GM12878 (cell line): ENCODE data around the gene DNAJC22. TPM values are rescaled to one million over a fixed set of nuclear protein-coding genes. Genes with fewer than 3 reads are reported as not detected.
A peak's percentile ranks its signal among the peaks of the same experiment; 100 is the strongest.

Experiments used
- BRCA1 ChIP-seq: IDR thresholded peaks from 2 replicates; pipeline ENCODE4 v1.6.1; 2011; ENCODE audit warnings: low read depth, low read length, improper control_type of control experiment
- CHD2 ChIP-seq: IDR thresholded peaks from 2 replicates; pipeline ENCODE4 v1.6.1; 2011; ENCODE audit warnings: low read depth, low read length, improper control_type of control experiment, borderline replicate concordance
- CREB1 ChIP-seq: IDR thresholded peaks from 2 replicates; pipeline ENCODE4 v1.6.1; 2012; ENCODE audit warnings: low read depth, mild to moderate bottlenecking, inconsistent platforms
- GABPA ChIP-seq: IDR thresholded peaks from 2 replicates; pipeline ENCODE4 v1.6.1; 2014; ENCODE audit warnings: antibody characterized with exemption, low read depth, mild to moderate bottlenecking, inconsistent platforms
- HDAC6 ChIP-seq: fragments of 200-600 bp; sonication (generic); IDR thresholded peaks from one replicate; pipeline ENCODE4 v1.8.0; 2017; ENCODE audit warnings: antibody characterized with exemption; ENCODE audit not compliant: unreplicated experiment
- KDM1A ChIP-seq: fragments of 200-600 bp; sonication (generic); IDR thresholded peaks from 2 replicates; pipeline ENCODE4 v1.6.1; 2016; ENCODE audit warnings: borderline replicate concordance
- MTA3 ChIP-seq: IDR thresholded peaks from 2 replicates; pipeline ENCODE4 v1.6.1; 2012; ENCODE audit warnings: low read length, inconsistent platforms, borderline replicate concordance
- NR2F1 ChIP-seq: fragments of 450-650 bp; conservative IDR thresholded peaks from 2 replicates; pipeline ENCODE4 v1.6.1; 2017; ENCODE audit warnings: mild to moderate bottlenecking
- PBX3 ChIP-seq: IDR thresholded peaks from 2 replicates; pipeline ENCODE4 v1.6.1; 2011; ENCODE audit warnings: mild to moderate bottlenecking, low read depth, low read length, moderate library complexity; ENCODE audit not compliant: insufficient replicate concordance
- RAD51 ChIP-seq: fragments of 450-650 bp; IDR thresholded peaks from 2 replicates; pipeline ENCODE4 v1.6.1; 2016; ENCODE audit warnings: moderate library complexity, mild to moderate bottlenecking, inconsistent platforms
- RCOR1 ChIP-seq: conservative IDR thresholded peaks from 2 replicates; pipeline ENCODE4 v1.6.1; 2012; ENCODE audit warnings: low read depth, low read length, improper control_type of control experiment
- SIN3A ChIP-seq: IDR thresholded peaks from 2 replicates; pipeline ENCODE4 v1.6.1; 2012; ENCODE audit warnings: low read depth, low read length, improper control_type of control experiment
- SMAD5 ChIP-seq: IDR thresholded peaks from 2 replicates; pipeline ENCODE4 v1.6.1; 2016; ENCODE audit warnings: antibody characterized with exemption, low read depth
- SREBF2 ChIP-seq: IDR thresholded peaks from 2 replicates; pipeline ENCODE4 v1.6.1; 2012; ENCODE audit warnings: mild to moderate bottlenecking, low read length
- TCF12 ChIP-seq: IDR thresholded peaks from 2 replicates; pipeline ENCODE4 v1.6.1; 2011; ENCODE audit warnings: low read depth, mild to moderate bottlenecking, low read length
- ZNF384 ChIP-seq: IDR thresholded peaks from 2 replicates; pipeline ENCODE4 v1.6.1; 2012; ENCODE audit warnings: low read depth, mild to moderate bottlenecking, low read length, improper control_type of control experiment, borderline replicate concordance
- ZNF687 ChIP-seq: fragments of 450-650 bp; IDR thresholded peaks from 2 replicates; pipeline ENCODE4 v1.6.1; 2017; ENCODE audit warnings: mild to moderate bottlenecking, moderate library complexity
- polyA plus RNA-seq, 11 experiments: library from polyadenylated mRNA; depleted of rRNA in 4 of 11; unstranded in 6 of 11; stranded (reverse) in 5 of 11; fragments of >200 nt; fragmentation: Nextera tagmentation in 4 of 11; fragmentation: Illumina TruSeq in 1 of 11; extraction: Ambion mirVana in 4 of 11; extraction: Trizol in 1 of 11; gene quantifications; 1 replicate in 1 of 11; 2 replicates in 10 of 11; pipeline versions ENCODE4 v1.2.1 to v1.2.3, GENCODE V29; 2011 to 2016; ENCODE audit warnings: inconsistent platforms in 2 of 11, missing spikeins in 2 of 11, low read depth in 1 of 11
- total RNA-seq, 4 experiments: library from RNA; depleted of rRNA in 3 of 4; stranded (reverse); fragments of >200 nt in 3 of 4; fragmentation: Illumina TruSeq in 1 of 4; extraction: Trizol in 1 of 4; gene quantifications; 2 replicates each; pipeline versions ENCODE4 v1.2.1 to v1.2.3, GENCODE V29; 2013 to 2021
- TF ChIP-seq, protein P1 (sequence below): fragments of 450-650 bp; IDR thresholded peaks from 2 replicates; pipeline ENCODE4 v1.6.1; 2014; ENCODE audit warnings: mild to moderate bottlenecking
- TF ChIP-seq, protein P2 (sequence below): fragments of 450-650 bp; IDR thresholded peaks from 2 replicates; pipeline ENCODE4 v1.6.1; 2016; ENCODE audit warnings: mild to moderate bottlenecking

DNAJC22 gene
- total and polyA plus RNA-seq, 10 of the 15 experiments (the other 5 are each of a cell fraction or from before 2014, with no cell fraction given): 0.06 to 0.61 (median 0.13) TPM; not detected in 3

- TF ChIP-seq CHD2: peak; percentile 98
- peak; percentile 100 for TF ChIP-seq SIN3A
- TF ChIP-seq SREBF2: no peak
- TF ChIP-seq GABPA: no peak
- peak; percentile 92 for TF ChIP-seq CREB1
- TF ChIP-seq BRCA1: peak; percentile 71
- TF ChIP-seq, protein P1, sequence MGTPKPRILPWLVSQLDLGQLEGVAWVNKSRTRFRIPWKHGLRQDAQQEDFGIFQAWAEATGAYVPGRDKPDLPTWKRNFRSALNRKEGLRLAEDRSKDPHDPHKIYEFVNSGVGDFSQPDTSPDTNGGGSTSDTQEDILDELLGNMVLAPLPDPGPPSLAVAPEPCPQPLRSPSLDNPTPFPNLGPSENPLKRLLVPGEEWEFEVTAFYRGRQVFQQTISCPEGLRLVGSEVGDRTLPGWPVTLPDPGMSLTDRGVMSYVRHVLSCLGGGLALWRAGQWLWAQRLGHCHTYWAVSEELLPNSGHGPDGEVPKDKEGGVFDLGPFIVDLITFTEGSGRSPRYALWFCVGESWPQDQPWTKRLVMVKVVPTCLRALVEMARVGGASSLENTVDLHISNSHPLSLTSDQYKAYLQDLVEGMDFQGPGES: peak; percentile 86
- TF ChIP-seq PBX3: no peak
- no peak for TF ChIP-seq NR2F1
- no peak for TF ChIP-seq HDAC6
- no peak for TF ChIP-seq RAD51
- no peak for TF ChIP-seq KDM1A
- 0 out of 2 replicates have a peak, but pooled peaks have one; percentile 87 for TF ChIP-seq RCOR1
- no peak for TF ChIP-seq ZNF687
- TF ChIP-seq, protein P2, sequence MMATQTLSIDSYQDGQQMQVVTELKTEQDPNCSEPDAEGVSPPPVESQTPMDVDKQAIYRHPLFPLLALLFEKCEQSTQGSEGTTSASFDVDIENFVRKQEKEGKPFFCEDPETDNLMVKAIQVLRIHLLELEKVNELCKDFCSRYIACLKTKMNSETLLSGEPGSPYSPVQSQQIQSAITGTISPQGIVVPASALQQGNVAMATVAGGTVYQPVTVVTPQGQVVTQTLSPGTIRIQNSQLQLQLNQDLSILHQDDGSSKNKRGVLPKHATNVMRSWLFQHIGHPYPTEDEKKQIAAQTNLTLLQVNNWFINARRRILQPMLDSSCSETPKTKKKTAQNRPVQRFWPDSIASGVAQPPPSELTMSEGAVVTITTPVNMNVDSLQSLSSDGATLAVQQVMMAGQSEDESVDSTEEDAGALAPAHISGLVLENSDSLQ: peak; percentile 82
- TF ChIP-seq SMAD5: peak; percentile 77
- 0 out of 2 replicates have a peak, but pooled peaks have one; percentile 14 for TF ChIP-seq TCF12
- TF ChIP-seq ZNF384: peak; percentile 98
- no peak for TF ChIP-seq MTA3
These were observed 23.8 kb upstream of the DNAJC22 start, which contains the start of gene TROAP (continued) for GRCh38 chr12:49322708-49323523.
